ENCODE results near the gene TTC24.
"Not testable (repeated sequence)": the region's sequence is repeated elsewhere in the genome, so short reads cannot be mapped to it uniquely, and the experiment has no call there.

TTC24 gene

GRCh38 chr1:156615946-156616345 lies 36.4 kb downstream of the TTC24 start:
- no peak for DNase-seq

DNA sequence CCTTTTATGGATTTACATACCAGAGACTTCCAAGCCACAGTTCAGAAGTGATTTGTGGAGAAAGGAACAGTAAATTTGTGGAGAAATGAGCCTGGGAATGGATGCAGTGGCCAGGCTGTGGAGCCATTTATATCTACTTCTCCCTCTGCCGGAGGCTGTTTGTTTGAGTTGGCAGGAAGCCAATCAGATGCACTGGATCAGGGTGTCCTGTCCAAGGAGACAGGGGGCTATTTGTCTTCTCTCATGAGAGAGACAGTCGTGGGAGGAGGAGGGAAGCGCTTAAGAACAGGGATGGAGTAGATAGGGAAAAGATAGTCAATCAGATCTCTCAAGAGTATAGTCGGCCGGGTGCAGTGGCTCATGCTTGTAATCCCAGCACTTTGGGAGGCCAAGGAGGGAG lies 36.9 kb downstream of the TTC24 start:
- no peak for DNase-seq

- no peak for DNase-seq
Measured at GRCh38 chr1:156618853-156619581, 39.5 kb downstream of the TTC24 start, which contains the start of gene HAPLN2. Gene HAPLN2, plus strand, starts transcription at chr1:156619415. Its CDS starts 4,076 bp downstream, at chr1:156623491.

- no peak for DNase-seq
Measured at GRCh38 chr1:156619582-156619955, 40.0 kb downstream of the TTC24 start.

- no peak for DNase-seq
Measured at GRCh38 chr1:156622581-156623297, 43.2 kb downstream of the TTC24 start.

DNA sequence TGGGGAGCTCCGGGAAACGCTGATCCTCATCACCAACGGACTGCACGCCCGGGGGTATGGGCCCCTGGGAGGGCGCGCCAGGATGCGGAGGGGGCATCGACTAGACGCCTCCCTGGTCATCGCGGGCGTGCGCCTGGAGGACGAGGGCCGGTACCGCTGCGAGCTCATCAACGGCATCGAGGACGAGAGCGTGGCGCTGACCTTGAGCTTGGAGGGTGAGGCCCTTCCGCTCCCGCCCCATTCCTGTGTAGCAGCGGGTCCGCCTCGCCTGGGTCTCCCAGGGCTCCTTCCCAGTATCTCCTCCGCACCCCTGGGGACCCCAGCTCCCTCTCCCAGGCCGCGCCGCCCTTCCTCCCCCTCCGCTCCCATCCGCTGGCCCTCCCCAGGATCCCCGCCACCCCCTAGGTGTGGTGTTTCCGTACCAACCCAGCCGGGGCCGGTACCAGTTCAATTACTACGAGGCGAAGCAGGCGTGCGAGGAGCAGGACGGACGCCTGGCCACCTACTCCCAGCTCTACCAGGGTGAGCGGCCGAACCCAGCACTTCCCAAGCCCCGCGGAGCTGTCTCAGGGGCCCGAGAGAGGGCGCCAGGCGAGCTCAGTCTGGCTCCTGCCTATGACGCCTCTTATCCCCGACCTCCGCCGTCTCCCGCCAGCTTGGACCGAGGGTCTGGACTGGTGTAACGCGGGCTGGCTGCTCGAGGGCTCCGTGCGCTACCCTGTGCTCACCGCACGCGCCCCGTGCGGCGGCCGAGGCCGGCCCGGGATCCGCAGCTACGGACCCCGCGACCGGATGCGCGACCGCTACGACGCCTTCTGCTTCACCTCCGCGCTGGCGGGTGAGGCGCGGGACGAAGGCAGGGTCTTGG lies 44.7 kb downstream of the TTC24 start:
- DNase-seq = no peak

- no peak for DNase-seq
Measured at GRCh38 chr1:156624814-156625435, 45.4 kb downstream of the TTC24 start.

DNA sequence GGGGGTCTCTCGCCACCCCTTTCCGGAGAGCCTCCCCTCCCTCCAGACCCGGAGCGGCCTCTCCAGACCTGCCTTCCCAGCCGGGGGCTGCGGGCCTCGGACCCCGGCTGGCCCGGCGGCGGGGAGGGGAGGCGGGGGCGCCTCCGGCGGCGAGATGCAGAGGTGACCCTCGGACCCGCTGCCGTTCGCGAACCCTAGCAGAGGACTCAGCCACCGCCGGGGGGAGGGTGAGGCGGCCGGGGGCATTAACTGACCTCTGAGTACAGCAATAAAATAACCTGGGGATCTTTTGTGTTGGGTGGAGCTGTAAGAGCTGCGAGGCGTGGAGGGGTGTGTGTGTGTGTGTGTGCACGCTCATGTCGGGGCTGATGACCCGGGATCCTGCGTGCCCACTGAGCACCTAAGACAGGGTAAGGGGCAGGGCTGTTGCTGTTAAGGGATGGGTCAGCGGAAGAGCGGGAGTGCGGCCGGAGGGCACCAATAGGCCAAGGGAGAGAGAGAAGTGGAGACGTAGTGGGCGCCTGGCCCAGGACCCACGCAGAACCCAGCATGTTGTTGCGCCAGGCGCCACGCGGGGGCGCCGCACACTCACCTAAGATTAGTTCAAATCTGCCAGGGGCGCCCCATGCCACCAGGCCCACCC lies 46.0 kb downstream of the TTC24 start:
- no peak for DNase-seq

GRCh38 chr1:156626079-156626438 lies 46.5 kb downstream of the TTC24 start:
- DNase-seq = no peak

- DNase-seq = no peak
Measured at GRCh38 chr1:156627313-156627880, 47.9 kb downstream of the TTC24 start.

DNA sequence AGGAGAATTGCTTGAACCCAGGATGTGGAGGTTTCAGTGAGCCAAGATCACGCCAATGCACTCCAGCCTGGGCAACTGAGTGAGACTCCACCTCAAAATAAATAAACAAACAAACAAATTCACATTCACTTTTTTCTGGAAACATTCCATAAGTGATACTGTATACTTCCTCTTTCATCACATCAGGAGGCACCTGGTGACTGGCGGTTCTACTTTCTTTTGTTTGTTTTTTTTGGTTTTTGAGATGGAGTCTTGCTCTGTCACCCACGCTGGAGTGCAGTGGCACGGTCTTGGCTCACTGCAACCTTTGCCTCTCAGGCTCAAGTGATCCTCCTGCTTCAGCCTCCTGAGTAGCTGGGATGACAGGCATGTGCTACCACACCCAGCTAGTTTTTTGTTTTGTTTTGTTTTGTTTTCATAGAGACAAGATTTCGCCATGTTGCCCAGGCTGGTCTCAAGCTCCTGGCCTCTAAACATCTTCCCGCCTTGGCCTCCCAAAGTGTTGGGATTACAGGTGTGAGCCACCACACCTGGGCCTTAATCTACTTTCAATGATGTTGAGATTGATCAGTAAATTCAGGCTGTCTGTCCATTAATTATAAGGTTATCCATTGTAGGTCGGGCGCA lies 50.4 kb downstream of the TTC24 start:
- no peak for DNase-seq

DNA sequence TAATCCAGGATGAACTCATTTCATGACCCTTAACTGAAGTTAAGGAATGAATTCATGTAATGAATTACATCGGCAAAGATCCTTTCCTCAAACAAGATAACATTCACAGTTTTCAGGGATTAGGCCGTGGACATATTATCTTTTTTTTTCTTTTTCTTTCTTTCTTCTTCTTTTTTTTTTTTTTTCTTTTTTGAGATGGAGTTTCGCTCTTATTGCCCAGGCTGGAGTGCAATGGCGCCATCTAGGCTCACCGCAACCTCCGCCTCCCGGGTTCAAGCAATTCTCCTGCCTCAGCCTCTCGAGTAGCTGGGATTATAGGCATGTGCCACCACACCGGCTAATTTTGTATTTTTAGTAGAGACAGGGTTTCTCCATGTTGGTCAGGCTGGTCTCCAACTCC lies 51.6 kb downstream of the TTC24 start:
- not testable (repeated sequence) for DNase-seq

- DNase-seq = no peak
Measured at GRCh38 chr1:156632355-156632754, 52.8 kb downstream of the TTC24 start.

Measured in amniotic stem cell (primary cell).